Activated T-cell treated with anti-CD3 and anti-CD28 coated beads, Interleukin-2, amount 50 U/mL, for 72 hours (primary cell): ENCODE data around the gene HNRNPD. TPM values are rescaled to one million over a fixed set of nuclear protein-coding genes. Genes with fewer than 3 reads are reported as not detected.
"Not testable (repeated sequence)": the region's sequence is repeated elsewhere in the genome, so short reads cannot be mapped to it uniquely, and the experiment has no call there.

ENCODE experiments used
- ATAC-seq, 2 donors: fragments of 150-1000 bp; cut with Tn5 transposase; replicated peaks in 1 of 2; 2 replicates each; pipeline ENCODE4 v1.10.0; 2021; ENCODE audit warnings: moderate library complexity in 2 of 2, mild to moderate bottlenecking in 1 of 2
- DNase-seq, 2 donors: peaks; one replicate each; pipeline ENCODE4 v3.0.0; 2021 to 2022; ENCODE audit warnings: mixed read lengths in 1 of 2
- H3K27ac Mint-ChIP-seq: one replicate; pipeline ENCODE4 v1.8.0; 2022; ENCODE audit warnings: mild to moderate bottlenecking, moderate library complexity, mixed read lengths
- H3K27me3 Mint-ChIP-seq: one replicate; pipeline ENCODE4 v1.8.0; 2022; ENCODE audit warnings: low read depth, mixed read lengths
- H3K36me3 Mint-ChIP-seq, 2 donors: one replicate each; pipeline ENCODE4 v1.8.0; 2022; ENCODE audit warnings: mixed read lengths in 2 of 2, mild to moderate bottlenecking in 1 of 2; ENCODE audit not compliant: insufficient read depth in 2 of 2
- H3K4me1 Mint-ChIP-seq: one replicate; pipeline ENCODE4 v1.8.0; 2022; ENCODE audit warnings: low read depth, mixed read lengths
- H3K4me3 Mint-ChIP-seq, 2 donors: one replicate each; pipeline ENCODE4 v1.8.0; 2022; ENCODE audit warnings: mild to moderate bottlenecking in 2 of 2, mixed read lengths in 2 of 2, moderate library complexity in 2 of 2
- H3K9me3 Mint-ChIP-seq, 2 donors: one replicate each; pipeline ENCODE4 v1.8.0; 2022; ENCODE audit warnings: mixed read lengths in 2 of 2
- total RNA-seq, 2 donors: library from RNA; stranded (reverse); gene quantifications; one replicate each; pipeline ENCODE4 v1.2.3, GENCODE V29; 2022

The HNRNPD gene
- total RNA-seq, 2 donors from 2014 or later = 255 to 265 TPM

GRCh38 chr4:82390061-82390460 is 16.3 kb upstream of the HNRNPD start:
- not testable (repeated sequence) for DNase-seq, ATAC-seq, H3K36me3 Mint-ChIP-seq, H3K4me1 Mint-ChIP-seq, H3K27me3 Mint-ChIP-seq, H3K27ac Mint-ChIP-seq, H3K9me3 Mint-ChIP-seq, H3K4me3 Mint-ChIP-seq

GRCh38 chr4:82388405-82388804 is 14.6 kb upstream of the HNRNPD start:
- no peaks in the 10 kb centered on the region for H3K9me3 Mint-ChIP-seq
- no peaks in the 10 kb centered on the region for H3K4me1 Mint-ChIP-seq
- no peak overlapping the region for H3K27ac Mint-ChIP-seq
- no peaks in the 10 kb centered on the region for H3K36me3 Mint-ChIP-seq
- no peak for ATAC-seq
- H3K4me3 Mint-ChIP-seq = no peak overlapping the region
- no peak for DNase-seq
- H3K27me3 Mint-ChIP-seq = no peaks in the 10 kb centered on the region

- H3K4me3 Mint-ChIP-seq, H3K4me1 Mint-ChIP-seq, H3K27ac Mint-ChIP-seq, ATAC-seq, H3K9me3 Mint-ChIP-seq, DNase-seq, H3K36me3 Mint-ChIP-seq, H3K27me3 Mint-ChIP-seq: not testable (repeated sequence)
Observed at GRCh38 chr4:82386312-82386711, 12.5 kb upstream of the HNRNPD start.

GRCh38 chr4:82382751-82383150 is 9.0 kb upstream of the HNRNPD start:
- Mint-ChIP-seq H3K9me3 (peaks cover 0 to under 1% of the 10 kb centered on the region in 2 donors), H3K4me1 (peaks cover 3% of the 10 kb centered on the region), H3K4me3 (no peak overlapping the region), H3K27ac (no peak overlapping the region), H3K27me3 (no peaks in the 10 kb centered on the region), H3K36me3 (peaks cover under 1 to 1% of the 10 kb centered on the region in 2 donors)
- no peak for DNase-seq
- ATAC-seq = no peak

- ATAC-seq (peak; percentile 62 to 78), DNase-seq (no peak)
- Mint-ChIP-seq H3K27me3 (no peaks in the 10 kb centered on the region), H3K9me3 (peaks cover 0 to 2% of the 10 kb centered on the region in 2 donors), H3K27ac (no peak overlapping the region), H3K36me3 (peaks cover 2% of the 10 kb centered on the region in 2 donors), H3K4me3 (no peak overlapping the region), H3K4me1 (peaks cover 6% of the 10 kb centered on the region)
Observed at GRCh38 chr4:82381661-82382296, 8.0 kb upstream of the HNRNPD start.

GRCh38 chr4:82381235-82381634 is 7.4 kb upstream of the HNRNPD start:
- ATAC-seq (no peak), DNase-seq (no peak)
- Mint-ChIP-seq H3K4me1 (peaks cover 11% of the 10 kb centered on the region), H3K27me3 (no peaks in the 10 kb centered on the region), H3K36me3 (peaks cover 4 to 6% of the 10 kb centered on the region in 2 donors), H3K27ac (no peak overlapping the region), H3K9me3 (peaks cover 0 to 2% of the 10 kb centered on the region in 2 donors), H3K4me3 (no peak overlapping the region)

- DNase-seq (no peak), ATAC-seq (no peak)
Observed at GRCh38 chr4:82380831-82381230, 7.0 kb upstream of the HNRNPD start.

GRCh38 chr4:82380344-82380743 is 6.6 kb upstream of the HNRNPD start:
- H3K4me3 Mint-ChIP-seq = no peak overlapping the region
- no peak for ATAC-seq
- peaks cover 0 to 2% of the 10 kb centered on the region in 2 donors for H3K9me3 Mint-ChIP-seq

More at GRCh38 chr4:82380831-82381230, 7.0 kb upstream of the HNRNPD start:
- no peak overlapping the region for H3K4me3 Mint-ChIP-seq
- H3K4me1 Mint-ChIP-seq = peaks cover 15% of the 10 kb centered on the region
- H3K36me3 Mint-ChIP-seq = peaks cover 4 to 6% of the 10 kb centered on the region in 2 donors
- no peak overlapping the region for H3K27ac Mint-ChIP-seq
- peaks cover 0 to 2% of the 10 kb centered on the region in 2 donors for H3K9me3 Mint-ChIP-seq
- H3K27me3 Mint-ChIP-seq = no peaks in the 10 kb centered on the region

GRCh38 chr4:82376109-82376508 is 2.3 kb upstream of the HNRNPD start:
- H3K27me3 Mint-ChIP-seq = no peaks in the 10 kb centered on the region
- peaks cover 25 to 32% of the 10 kb centered on the region in 2 donors for H3K36me3 Mint-ChIP-seq

More at GRCh38 chr4:82380344-82380743, 6.6 kb upstream of the HNRNPD start:
- Mint-ChIP-seq H3K27me3 (no peaks in the 10 kb centered on the region), H3K27ac (no peak overlapping the region), H3K36me3 (peaks cover 4 to 6% of the 10 kb centered on the region in 2 donors), H3K4me1 (peaks cover 20% of the 10 kb centered on the region)
- DNase-seq = no peak

GRCh38 chr4:82373486-82373815 is 340 bp downstream of the HNRNPD start:
- peak; percentile 39 to 50 for ATAC-seq
- Mint-ChIP-seq H3K36me3 (peaks cover 25 to 53% of the 10 kb centered on the region in 2 donors), H3K4me1 (peaks cover 54% of the 10 kb centered on the region)

More at GRCh38 chr4:82376109-82376508, 2.3 kb upstream of the HNRNPD start:
- peaks cover 0 to 2% of the 10 kb centered on the region in 2 donors for H3K9me3 Mint-ChIP-seq
- H3K4me3 Mint-ChIP-seq = peak overlapping the region; percentile 93 to 96
- peaks cover 28% of the 10 kb centered on the region for H3K4me1 Mint-ChIP-seq
- ATAC-seq = no peak
- no peak overlapping the region for H3K27ac Mint-ChIP-seq
- no peak for DNase-seq

GRCh38 chr4:82372517-82373485 is 990 bp downstream of the HNRNPD start:
- peaks cover 25 to 52% of the 10 kb centered on the region in 2 donors for H3K36me3 Mint-ChIP-seq
- H3K9me3 Mint-ChIP-seq = peaks cover 0 to 2% of the 10 kb centered on the region in 2 donors
- H3K27me3 Mint-ChIP-seq = no peaks in the 10 kb centered on the region
- peak overlapping the region; percentile 93 to 96 for H3K4me3 Mint-ChIP-seq
- ATAC-seq (peak; percentile 27 to 35), DNase-seq (peak; percentile 74 to 81)
- peak overlapping the region; percentile 98 for H3K27ac Mint-ChIP-seq
- peaks cover 57% of the 10 kb centered on the region for H3K4me1 Mint-ChIP-seq

More at GRCh38 chr4:82373486-82373815, 340 bp downstream of the HNRNPD start:
- H3K4me3 Mint-ChIP-seq = peak overlapping the region; percentile 93 to 96
- peak overlapping the region; percentile 93 for H3K27ac Mint-ChIP-seq
- peaks cover 0 to 2% of the 10 kb centered on the region in 2 donors for H3K9me3 Mint-ChIP-seq
- no peaks in the 10 kb centered on the region for H3K27me3 Mint-ChIP-seq
- no peak for DNase-seq

- Mint-ChIP-seq H3K27me3 (no peaks in the 10 kb centered on the region), H3K27ac (peak overlapping the region; percentile 98), H3K36me3 (peaks cover 23 to 54% of the 10 kb centered on the region in 2 donors), H3K4me1 (peaks cover 64% of the 10 kb centered on the region), H3K9me3 (no peaks in the 10 kb centered on the region), H3K4me3 (peak overlapping the region; percentile 93 to 96)
- no peak for ATAC-seq
- no peak for DNase-seq
Observed at GRCh38 chr4:82371497-82371896, 2.3 kb downstream of the HNRNPD start.
